GM03348 (cell line): ENCODE results near the gene TMEM94.

ENCODE experiments used
- DNase-seq: peaks from one replicate; pipeline ENCODE4 v3.0.0; 2012; ENCODE audit warnings: low spot score

Gene TMEM94

GRCh38 chr17:75498039-75498725 lies 41.7 kb downstream of the TMEM94 start:
- DNase-seq: no peak

DNA sequence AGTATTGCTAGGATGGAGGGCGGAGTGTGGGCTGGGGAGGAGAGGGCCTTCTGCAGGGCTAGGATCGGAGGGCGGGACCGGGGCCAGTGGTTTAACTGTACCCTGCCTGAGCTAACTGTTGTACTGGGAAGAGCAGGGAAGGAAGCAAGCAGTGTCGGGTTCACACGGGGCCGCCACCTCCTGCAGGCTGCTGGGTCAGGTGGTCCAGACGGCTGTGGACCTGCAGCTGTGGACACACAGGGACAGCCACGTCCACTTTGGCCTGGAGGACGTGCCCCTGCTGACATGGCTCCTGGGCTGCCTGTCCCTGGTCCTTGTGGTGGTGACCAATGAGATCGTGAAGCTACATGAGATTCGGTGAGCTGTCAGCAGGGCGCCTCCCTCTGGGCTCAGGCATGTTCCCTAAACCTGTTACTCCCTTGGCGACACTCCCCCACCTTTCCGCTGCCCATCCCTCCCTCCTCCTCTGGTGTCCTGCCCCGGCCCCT lies 42.3 kb downstream of the TMEM94 start:
- DNase-seq: no peak

DNA sequence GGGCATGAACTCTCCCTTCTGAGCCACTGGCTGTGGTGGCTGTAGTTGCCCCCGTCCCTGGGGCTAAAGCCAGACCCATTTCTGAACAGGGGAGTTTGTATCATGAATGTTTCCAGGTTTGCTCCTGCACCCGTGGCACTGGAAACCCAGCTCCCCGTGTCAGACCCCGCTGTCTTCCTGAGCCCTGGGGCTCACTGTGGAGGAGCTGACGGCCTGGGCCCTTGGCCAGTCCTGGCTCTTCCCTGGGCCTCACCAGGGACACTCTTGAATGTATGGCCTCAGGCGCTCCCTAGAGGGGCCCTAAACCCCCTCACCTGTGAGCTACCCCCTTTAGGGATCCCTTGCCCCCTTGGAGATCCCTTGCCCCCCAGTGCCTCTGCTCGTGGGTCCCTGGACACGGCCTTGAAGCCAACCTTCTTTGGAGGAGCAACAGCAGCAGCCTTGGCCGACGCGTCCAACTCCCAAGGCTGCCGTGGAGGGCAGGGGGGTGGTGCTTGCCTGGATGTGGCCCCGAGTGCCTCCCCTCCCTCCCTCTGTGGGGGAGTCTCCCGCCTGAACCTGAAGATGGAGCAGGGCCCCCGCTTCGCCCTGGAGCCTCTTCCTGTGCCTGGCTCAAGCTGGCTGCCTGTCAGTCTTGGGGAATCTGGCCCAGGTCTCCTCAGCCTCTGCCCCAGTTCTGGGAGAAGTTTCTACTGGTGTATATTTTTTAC lies 43.0 kb downstream of the TMEM94 start:
- no peak for DNase-seq

DNA sequence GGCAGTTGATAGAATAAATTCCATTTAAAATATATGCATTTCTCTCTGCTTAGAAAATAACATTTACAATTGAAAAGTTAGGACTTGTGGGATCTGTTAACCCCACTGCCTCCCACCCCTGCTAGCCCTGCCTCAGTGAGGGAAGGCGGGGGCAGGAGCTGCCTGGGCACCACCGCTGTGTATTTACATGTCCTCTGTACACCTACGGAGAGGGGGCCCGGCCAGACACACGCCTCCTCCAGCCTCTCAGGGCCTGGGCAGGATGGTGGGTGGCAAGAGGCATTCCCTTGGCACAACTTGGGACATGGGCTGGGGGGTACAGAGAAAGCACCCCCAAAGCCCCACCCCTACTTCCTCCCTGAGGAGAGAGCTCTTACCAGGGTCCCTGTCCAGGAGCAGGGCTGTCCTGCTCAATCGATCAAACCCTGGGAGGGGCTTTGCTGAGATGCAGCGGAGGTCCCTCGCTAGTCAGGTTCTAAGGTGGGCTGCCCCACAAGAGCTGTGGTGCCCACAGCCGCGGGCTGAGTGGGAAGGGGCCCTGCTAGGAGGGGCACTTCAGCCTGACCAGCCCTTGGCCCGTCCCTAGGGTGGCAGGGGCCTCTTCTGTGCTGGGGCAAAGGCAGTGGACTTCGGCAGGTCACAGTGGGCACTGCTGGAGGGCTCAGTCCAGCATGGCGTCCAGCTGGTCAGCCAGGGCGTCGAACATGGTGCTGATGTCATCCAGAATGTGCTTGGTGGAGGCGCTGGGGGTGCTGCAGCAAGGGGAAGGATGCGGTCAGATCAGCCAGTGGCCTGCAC lies 44.2 kb downstream of the TMEM94 start:
- DNase-seq: no peak

- DNase-seq: no peak
These were observed 45.1 kb downstream of the TMEM94 start for GRCh38 chr17:75501378-75502071.

DNA sequence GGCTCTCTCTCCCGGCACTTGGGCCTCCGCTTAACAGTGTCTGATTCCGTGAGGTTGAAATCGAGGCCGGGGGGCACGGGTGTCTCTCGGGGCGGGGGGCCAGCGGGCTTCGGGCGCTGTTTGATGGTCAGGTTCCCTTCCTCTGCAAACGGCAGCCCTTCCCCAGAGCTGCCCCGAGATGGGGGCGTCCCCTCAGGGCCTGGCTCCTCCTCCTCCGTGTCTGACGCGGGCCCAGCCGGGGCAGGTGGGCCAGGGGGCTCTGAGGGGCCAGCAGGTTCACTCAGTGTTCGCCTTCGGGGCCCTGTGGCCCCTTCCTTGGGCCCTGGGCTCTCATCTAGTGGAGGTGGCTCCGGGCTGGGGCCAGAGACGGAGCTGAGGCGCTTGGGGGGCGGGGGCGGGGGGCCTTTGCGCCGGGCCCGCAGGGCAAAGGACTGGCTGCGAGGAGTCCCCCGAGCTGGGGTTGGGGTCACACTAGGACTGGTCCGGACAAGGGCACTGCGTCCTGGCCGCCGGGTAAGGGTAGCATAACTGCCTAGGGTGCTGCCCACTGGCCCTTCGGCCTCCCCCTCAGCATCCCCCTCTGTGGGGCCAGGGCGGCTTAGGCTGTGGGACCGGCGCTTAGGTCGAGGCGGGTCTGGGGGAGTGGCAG lies 45.8 kb downstream of the TMEM94 start:
- no peak for DNase-seq

- no peak for DNase-seq
These were observed 46.4 kb downstream of the TMEM94 start for GRCh38 chr17:75502721-75503329.

DNA sequence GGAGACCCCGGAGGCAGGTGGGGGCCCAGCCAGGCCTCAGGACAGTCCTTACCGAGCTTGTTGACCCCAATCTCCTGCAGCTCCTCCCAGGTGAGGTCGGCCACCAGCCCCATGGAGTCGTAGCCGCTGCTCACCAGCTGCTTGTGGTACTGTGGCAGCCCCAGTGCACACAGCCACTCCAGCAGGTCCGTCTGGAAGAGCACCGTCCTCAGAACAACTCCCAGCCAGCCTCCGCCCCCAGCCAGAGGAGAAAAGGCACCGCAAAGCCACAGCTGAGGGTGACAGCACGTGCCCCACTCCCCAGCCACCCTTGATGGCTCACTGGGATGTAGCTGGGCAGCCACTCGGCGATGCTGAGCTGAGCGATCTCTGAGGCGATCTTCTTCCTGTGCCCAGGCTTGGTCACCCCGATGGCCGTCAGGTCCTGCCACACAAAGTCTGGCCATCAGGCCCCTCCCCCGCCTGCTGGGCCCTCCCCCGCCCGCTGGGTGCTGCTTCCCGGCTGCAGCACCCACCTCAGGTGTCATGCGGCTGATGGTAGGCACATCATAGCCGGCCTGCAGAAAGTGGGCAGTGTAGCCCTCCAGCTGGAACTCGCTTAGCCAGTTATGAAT lies 47.0 kb downstream of the TMEM94 start:
- no peak for DNase-seq

DNA sequence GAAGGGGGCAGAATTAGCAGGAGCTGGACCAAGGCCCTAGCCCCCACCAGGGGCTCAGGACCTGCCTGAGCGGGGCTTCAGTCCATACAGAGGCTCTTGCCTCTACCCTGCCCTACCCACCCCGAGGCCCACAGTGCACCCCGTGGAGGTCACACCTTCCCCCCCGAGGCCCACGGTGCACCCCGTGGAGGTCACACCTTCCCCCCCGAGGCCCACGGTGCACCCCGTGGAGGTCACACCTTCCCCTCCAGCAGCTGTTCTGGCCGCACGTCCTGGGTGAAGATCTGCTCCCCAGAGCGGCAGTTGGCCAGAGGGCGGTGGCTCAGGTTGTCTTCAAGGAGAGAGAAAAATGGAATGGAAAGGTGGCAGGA lies 47.5 kb downstream of the TMEM94 start:
- no peak for DNase-seq

DNA sequence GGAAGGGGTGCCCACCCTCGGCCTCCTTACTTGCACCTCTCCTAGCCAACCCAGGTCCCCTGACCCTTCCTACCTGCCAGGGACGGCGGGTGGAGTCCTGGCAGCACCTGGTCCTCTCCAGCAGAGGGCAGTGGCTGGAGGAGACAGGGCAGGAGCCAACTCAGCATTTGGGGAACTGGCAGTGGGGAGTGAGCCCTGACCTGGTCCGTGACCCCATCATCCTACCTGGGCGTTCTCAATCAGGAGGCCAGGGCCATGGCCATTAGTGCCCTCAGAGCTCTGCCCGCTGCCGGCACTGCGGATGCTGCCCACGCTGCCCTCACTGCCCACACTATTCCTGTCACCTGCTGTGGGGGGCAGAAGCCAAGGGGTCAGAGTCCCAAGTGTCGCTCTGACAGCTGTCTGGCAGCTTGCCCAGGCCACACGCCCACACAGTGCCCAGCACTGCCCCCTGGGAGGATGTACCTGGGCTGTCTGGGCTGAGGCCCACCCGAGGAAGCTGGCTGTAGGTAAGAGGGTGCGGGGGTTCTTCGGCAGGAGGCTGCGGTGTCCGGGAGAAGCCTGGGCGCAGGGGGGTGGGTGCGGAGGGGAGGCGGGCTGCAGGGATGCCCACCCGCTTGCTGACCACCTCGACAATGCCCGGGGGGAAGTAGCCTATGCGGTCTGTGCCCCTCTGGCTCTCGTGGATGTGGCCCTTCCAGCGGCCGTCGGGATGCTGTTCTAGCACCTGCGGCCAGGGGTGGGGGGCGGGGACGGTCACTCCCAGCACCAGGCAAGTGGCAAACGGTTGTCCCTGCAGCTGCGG lies 48.1 kb downstream of the TMEM94 start:
- DNase-seq: peak; percentile 58

GRCh38 chr17:75505152-75505409 lies 48.6 kb downstream of the TMEM94 start:
- no peak for DNase-seq

GRCh38 chr17:75505640-75506039 lies 49.2 kb downstream of the TMEM94 start:
- no peak for DNase-seq

- no peak for DNase-seq
These were observed 49.7 kb downstream of the TMEM94 start for GRCh38 chr17:75506134-75506533.

DNA sequence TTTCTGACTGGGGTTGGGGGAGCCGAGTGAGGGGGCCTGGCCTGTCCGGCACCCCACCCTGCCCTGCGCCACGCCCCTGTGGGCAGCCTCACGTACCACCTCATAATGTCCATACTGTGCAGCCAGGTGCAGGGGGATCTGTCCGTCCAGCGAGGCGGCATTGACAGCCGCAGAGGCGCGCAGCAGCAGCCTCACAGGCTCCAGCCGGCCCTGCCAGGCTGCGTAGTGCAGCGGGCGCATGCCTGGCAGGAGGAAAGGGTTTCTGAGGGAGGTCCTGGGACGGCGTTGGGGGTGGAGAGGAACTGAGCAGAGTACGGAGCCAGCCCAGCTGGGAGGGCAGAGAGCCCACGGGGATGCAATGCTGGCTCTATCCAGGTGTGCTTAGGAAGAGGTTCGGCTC lies 50.5 kb downstream of the TMEM94 start:
- no peak for DNase-seq

GRCh38 chr17:75507733-75508719 lies 51.6 kb downstream of the TMEM94 start:
- DNase-seq: no peak

GRCh38 chr17:75508931-75509361 lies 52.5 kb downstream of the TMEM94 start:
- DNase-seq: no peak

- no peak for DNase-seq
These were observed 53.3 kb downstream of the TMEM94 start for GRCh38 chr17:75509528-75510258.

DNA sequence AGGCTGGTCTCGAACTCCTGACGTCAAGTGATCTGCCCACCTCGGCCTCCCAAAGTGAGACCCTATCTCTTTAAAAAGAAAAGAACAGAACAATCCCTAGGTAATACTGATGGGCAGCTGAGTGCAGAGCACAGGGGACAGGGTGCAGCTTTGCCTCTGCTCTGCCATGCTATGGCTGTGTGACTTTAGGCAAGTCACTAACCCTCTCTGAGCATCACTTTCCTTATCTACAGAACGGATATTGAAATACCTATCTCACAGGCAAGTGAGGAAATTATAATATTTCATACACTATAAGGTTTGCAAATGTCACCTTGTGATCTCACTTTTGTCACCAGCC lies 54.8 kb downstream of the TMEM94 start:
- no peak for DNase-seq
